GM21737 (cell line): ENCODE results near the gene RELL1.

Experiments used
- ATAC-seq: cut with Tn5 transposase; IDR thresholded peaks from one replicate; pipeline ENCODE4 v1.9.1; 2021; ENCODE audit warnings: mild to moderate bottlenecking, moderate library complexity; ENCODE audit not compliant: unreplicated experiment

Gene RELL1

GRCh38 chr4:37667197-37668100 lies 18.7 kb downstream of the RELL1 start:
- no peak for ATAC-seq

- no peak for ATAC-seq
Observed at GRCh38 chr4:37666625-37667071, 19.5 kb downstream of the RELL1 start.

DNA sequence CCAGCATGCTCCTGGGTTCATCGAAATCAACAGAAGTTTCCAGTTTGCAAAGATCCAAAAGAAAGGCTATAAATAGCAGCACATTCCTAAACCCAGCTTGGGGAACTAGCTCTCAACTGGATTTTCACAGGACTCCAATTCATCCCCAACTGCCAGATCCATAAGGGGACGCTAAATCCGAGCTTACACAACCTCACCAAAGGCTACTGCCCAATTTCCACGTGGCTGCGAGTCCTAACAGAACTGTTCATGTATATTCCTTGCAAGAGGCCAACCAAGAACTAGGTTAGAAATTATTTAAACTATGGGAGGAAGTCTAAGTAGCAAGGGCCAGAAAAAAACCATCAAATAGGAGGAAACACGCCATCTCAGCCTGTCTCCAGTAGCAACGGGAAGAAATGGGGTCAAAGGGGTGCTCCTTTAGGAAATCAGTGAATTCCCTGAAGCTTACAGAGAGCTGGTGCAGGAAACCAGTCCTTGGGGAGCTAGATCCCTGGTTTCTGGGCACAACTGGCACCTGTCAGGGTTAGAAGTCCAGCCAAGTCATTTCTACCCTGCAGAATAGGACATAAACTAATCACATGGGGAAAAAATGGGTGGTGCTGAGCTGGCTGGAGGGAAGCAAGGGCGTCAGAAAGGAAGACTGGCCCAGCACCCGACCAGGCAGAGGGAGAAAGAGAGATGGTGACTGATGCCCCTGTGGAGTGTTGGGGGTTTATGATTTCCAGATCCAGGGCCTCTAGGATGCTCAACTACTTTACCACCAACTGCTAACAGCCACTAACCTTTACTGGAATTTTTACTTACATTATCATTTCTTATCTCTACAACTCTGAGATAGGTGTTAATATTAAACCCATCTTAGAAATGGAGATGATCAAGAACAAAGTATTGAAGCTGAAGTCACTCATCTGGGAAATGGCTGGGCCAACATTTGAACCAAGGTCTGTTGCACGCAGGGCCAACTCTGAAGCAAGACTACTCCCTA lies 20.5 kb downstream of the RELL1 start:
- no peak for ATAC-seq

- ATAC-seq: no peak
Observed at GRCh38 chr4:37664696-37665095, 21.5 kb downstream of the RELL1 start.

- no peak for ATAC-seq
Observed at GRCh38 chr4:37663552-37663951, 22.6 kb downstream of the RELL1 start.

- ATAC-seq: no peak
Observed at GRCh38 chr4:37662861-37663390, 23.2 kb downstream of the RELL1 start.

GRCh38 chr4:37662251-37662650 lies 23.9 kb downstream of the RELL1 start:
- ATAC-seq: no peak

- ATAC-seq: no peak
Observed at GRCh38 chr4:37661772-37662171, 24.4 kb downstream of the RELL1 start.

DNA sequence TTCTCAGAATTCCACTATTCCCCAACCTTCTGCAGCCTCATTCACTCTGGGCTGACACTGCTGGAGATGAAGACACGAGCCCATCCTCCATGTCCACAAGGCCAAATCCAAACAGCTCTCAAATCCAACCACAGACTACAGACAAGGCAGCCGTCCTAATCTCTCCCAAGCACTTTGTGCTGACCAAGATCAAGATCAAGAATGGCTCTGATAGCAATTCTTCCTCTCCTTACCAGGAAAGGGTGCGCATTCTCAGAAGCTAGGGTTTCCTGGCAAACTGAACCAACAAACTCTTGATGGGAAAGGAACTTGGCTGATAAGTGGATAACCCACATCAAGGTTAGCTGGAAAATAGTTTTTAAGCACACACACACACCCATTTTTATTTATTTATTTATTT lies 26.5 kb downstream of the RELL1 start:
- ATAC-seq: no peak

- ATAC-seq: no peak
Observed at GRCh38 chr4:37656649-37657048, 29.5 kb downstream of the RELL1 start.

- no peak for ATAC-seq
Observed at GRCh38 chr4:37653601-37654000, 32.6 kb downstream of the RELL1 start.

GRCh38 chr4:37652747-37653527 lies 33.2 kb downstream of the RELL1 start:
- no peak for ATAC-seq

- no peak for ATAC-seq
Observed at GRCh38 chr4:37651781-37652377, 34.3 kb downstream of the RELL1 start.

DNA sequence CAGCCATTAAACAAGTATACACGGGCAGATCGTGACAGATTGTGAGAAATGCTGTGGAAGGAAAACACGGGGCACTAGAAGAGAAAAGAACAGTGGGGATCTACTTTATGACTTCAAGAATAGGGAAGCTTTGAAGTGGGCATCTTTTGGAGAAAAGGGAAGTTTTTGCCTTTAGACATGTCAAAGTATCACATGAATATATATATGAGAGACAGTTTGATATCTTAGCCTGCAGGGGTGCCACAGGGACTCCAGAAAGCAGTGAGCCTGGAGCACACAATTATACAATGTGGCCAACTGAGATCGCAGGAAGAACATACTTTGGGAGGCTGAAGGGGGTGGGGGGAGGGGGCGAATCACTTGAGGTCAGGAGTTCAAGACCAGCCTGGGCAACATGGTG lies 35.7 kb downstream of the RELL1 start:
- no peak for ATAC-seq

DNA sequence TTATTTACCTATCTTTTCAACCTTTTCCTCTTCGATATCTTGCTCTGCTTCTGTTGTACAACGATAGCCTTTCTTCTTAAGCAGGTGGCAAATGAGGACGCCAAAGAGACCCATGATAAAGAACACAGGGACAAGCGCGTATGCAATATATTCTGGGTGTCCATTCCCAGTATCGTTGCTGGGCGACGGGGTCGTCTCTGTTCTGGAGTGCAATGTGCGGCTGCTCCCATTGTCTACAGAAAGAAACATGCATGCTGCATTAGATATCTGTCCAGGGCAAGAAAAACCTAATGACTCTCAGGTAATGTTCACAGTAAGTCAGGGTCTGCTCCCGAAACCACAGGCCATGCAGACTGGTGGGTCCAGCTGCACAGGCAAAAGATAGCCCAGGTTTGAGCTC lies 36.9 kb downstream of the RELL1 start:
- no peak for ATAC-seq

GRCh38 chr4:37648084-37648817 lies 37.9 kb downstream of the RELL1 start:
- no peak for ATAC-seq

GRCh38 chr4:37646247-37646646 lies 39.9 kb downstream of the RELL1 start:
- no peak for ATAC-seq

DNA sequence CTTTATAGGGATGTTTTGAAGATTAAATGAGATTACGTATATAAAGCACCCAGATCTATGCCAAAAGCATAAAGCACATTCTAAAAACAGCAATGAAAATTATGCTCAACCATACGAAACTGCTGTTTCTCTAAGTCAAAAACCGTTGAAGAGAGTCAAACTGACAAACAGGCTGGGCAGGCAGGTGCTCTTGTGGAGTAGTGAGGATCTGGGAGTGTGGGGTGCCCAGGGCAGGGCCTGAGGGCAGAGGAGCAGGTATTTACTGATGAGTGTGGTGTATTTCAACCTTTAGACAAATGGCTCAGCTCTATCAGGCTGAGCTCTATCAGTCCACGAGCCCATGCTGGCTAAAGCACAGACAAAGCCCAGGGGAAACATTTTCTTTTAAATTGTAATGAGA lies 40.4 kb downstream of the RELL1 start:
- ATAC-seq: no peak

DNA sequence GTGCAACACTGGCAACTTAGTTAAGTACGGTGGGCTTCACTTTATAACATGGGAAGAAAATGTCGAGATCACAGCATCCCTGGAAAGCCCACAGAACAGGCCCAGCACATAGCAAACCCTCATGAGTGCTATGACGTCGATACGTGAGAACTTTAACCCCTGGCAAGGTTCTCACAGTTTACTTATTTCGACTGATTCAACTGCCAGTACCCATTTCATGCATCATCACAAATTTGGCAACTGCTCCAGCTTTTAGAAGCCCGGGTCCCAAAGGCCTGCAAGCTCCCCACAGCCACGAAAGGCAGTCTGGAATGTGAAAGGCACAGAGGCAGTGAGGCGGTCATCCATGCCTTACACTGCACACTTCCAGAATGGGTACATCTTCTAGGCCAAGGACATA lies 41.2 kb downstream of the RELL1 start:
- no peak for ATAC-seq
